ENCODE results near the gene SLX9.
A peak's percentile ranks its signal among the peaks of the same experiment; 100 is the strongest.

Gene SLX9

GRCh38 chr21:44944596-44944995, 4.8 kb downstream of the SLX9 start:
- DNase-seq (ENCODE audit: insufficient read length, low spot score), result no peak
- FAIRE-seq, result no peak
- TF ChIP-seq TAF1 (IDR thresholded peaks at IDR 0.05; ENCODE audit: low read depth, low read length) (no peak), POU2F2 (IDR thresholded peaks at IDR 0.05; ENCODE audit: low read depth, low read length) (no peak), SPI1 (IDR thresholded peaks at IDR 0.05; ENCODE audit: low read depth, low read length) (no peak), POLR2A (IDR thresholded peaks at IDR 0.05; ENCODE audit: low read depth, low read length) (no peak), PAX5 (IDR thresholded peaks at IDR 0.05; ENCODE audit: insufficient read depth, low read length, severe bottlenecking) (no peak), POLR2AphosphoS5 (IDR thresholded peaks at IDR 0.05; ENCODE audit: low read depth, low read length) (no peak)

GRCh38 chr21:44946254-44947041, 6.6 kb downstream of the SLX9 start:
- no peak for DNase-seq (ENCODE audit: insufficient read length, low spot score)
- TF ChIP-seq PAX5 (IDR thresholded peaks at IDR 0.05; ENCODE audit: insufficient read depth, low read length, severe bottlenecking) (no peak), POU2F2 (IDR thresholded peaks at IDR 0.05; ENCODE audit: low read depth, low read length) (no peak), POLR2AphosphoS5 (IDR thresholded peaks at IDR 0.05; ENCODE audit: low read depth, low read length) (no peak), POLR2A (IDR thresholded peaks at IDR 0.05; ENCODE audit: low read depth, low read length) (no peak), TAF1 (IDR thresholded peaks at IDR 0.05; ENCODE audit: low read depth, low read length) (no peak), SPI1 (IDR thresholded peaks at IDR 0.05; ENCODE audit: low read depth, low read length) (no peak)
- FAIRE-seq, result no peak

GRCh38 chr21:44947111-44947929, 7.5 kb downstream of the SLX9 start:
- TF ChIP-seq TAF1 (IDR thresholded peaks at IDR 0.05; ENCODE audit: low read depth, low read length), result no peak
- no peak for TF ChIP-seq POLR2AphosphoS5 (IDR thresholded peaks at IDR 0.05; ENCODE audit: low read depth, low read length)
- TF ChIP-seq POU2F2 (IDR thresholded peaks at IDR 0.05; ENCODE audit: low read depth, low read length), result no peak
- no peak for TF ChIP-seq SPI1 (IDR thresholded peaks at IDR 0.05; ENCODE audit: low read depth, low read length)
- TF ChIP-seq POLR2A (IDR thresholded peaks at IDR 0.05; ENCODE audit: low read depth, low read length), result no peak
- DNase-seq (ENCODE audit: insufficient read length, low spot score) (no peak), FAIRE-seq (no peak)

GRCh38 chr21:44947930-44948331, 8.1 kb downstream of the SLX9 start:
- no peak for FAIRE-seq
- no peak for TF ChIP-seq POU2F2 (IDR thresholded peaks at IDR 0.05; ENCODE audit: low read depth, low read length)
- TF ChIP-seq SPI1 (IDR thresholded peaks at IDR 0.05; ENCODE audit: low read depth, low read length), result no peak
- TF ChIP-seq PAX5 (IDR thresholded peaks at IDR 0.05; ENCODE audit: insufficient read depth, low read length, severe bottlenecking), result no peak
- TF ChIP-seq POLR2AphosphoS5 (IDR thresholded peaks at IDR 0.05; ENCODE audit: low read depth, low read length), result no peak
- no peak for TF ChIP-seq POLR2A (IDR thresholded peaks at IDR 0.05; ENCODE audit: low read depth, low read length)
- TF ChIP-seq TAF1 (IDR thresholded peaks at IDR 0.05; ENCODE audit: low read depth, low read length), result no peak
- no peak for DNase-seq (ENCODE audit: insufficient read length, low spot score)

GRCh38 chr21:44948426-44949120, 8.7 kb downstream of the SLX9 start:
- FAIRE-seq (no peak), DNase-seq (ENCODE audit: insufficient read length, low spot score) (no peak)
- no peak for TF ChIP-seq SPI1 (IDR thresholded peaks at IDR 0.05; ENCODE audit: low read depth, low read length)
- TF ChIP-seq PAX5 (IDR thresholded peaks at IDR 0.05; ENCODE audit: insufficient read depth, low read length, severe bottlenecking), result no peak
- no peak for TF ChIP-seq POLR2A (IDR thresholded peaks at IDR 0.05; ENCODE audit: low read depth, low read length)
- TF ChIP-seq POU2F2 (IDR thresholded peaks at IDR 0.05; ENCODE audit: low read depth, low read length), result no peak
- no peak for TF ChIP-seq POLR2AphosphoS5 (IDR thresholded peaks at IDR 0.05; ENCODE audit: low read depth, low read length)
- no peak for TF ChIP-seq TAF1 (IDR thresholded peaks at IDR 0.05; ENCODE audit: low read depth, low read length)

GRCh38 chr21:44949161-44949778, 9.4 kb downstream of the SLX9 start:
- DNase-seq (ENCODE audit: insufficient read length, low spot score) (no peak), FAIRE-seq (no peak)
- TF ChIP-seq TAF1 (IDR thresholded peaks at IDR 0.05; ENCODE audit: low read depth, low read length) (no peak), POLR2A (IDR thresholded peaks at IDR 0.05; ENCODE audit: low read depth, low read length) (no peak), POLR2AphosphoS5 (IDR thresholded peaks at IDR 0.05; ENCODE audit: low read depth, low read length) (no peak), PAX5 (IDR thresholded peaks at IDR 0.05; ENCODE audit: insufficient read depth, low read length, severe bottlenecking) (no peak), POU2F2 (IDR thresholded peaks at IDR 0.05; ENCODE audit: low read depth, low read length) (no peak), SPI1 (IDR thresholded peaks at IDR 0.05; ENCODE audit: low read depth, low read length) (no peak)

- peak; percentile 93 for FAIRE-seq
- DNase-seq (ENCODE audit: insufficient read length, low spot score), result peak; percentile 92
- TF ChIP-seq SPI1 (IDR thresholded peaks at IDR 0.05; ENCODE audit: low read depth, low read length) (no peak), TAF1 (IDR thresholded peaks at IDR 0.05; ENCODE audit: low read depth, low read length) (no peak), POLR2AphosphoS5 (IDR thresholded peaks at IDR 0.05; ENCODE audit: low read depth, low read length) (no peak), POLR2A (IDR thresholded peaks at IDR 0.05; ENCODE audit: low read depth, low read length) (no peak), POU2F2 (IDR thresholded peaks at IDR 0.05; ENCODE audit: low read depth, low read length) (no peak; the same call in 1 of the 2 replicates), PAX5 (IDR thresholded peaks at IDR 0.05; ENCODE audit: insufficient read depth, low read length, severe bottlenecking) (no peak)
Measured at GRCh38 chr21:44949779-44950198, 10.0 kb downstream of the SLX9 start.

GRCh38 chr21:44950351-44950750, 10.5 kb downstream of the SLX9 start:
- DNase-seq (ENCODE audit: insufficient read length, low spot score) (no peak), FAIRE-seq (no peak)
- TF ChIP-seq POLR2A (IDR thresholded peaks at IDR 0.05; ENCODE audit: low read depth, low read length), result no peak
- TF ChIP-seq POU2F2 (IDR thresholded peaks at IDR 0.05; ENCODE audit: low read depth, low read length), result no peak
- no peak for TF ChIP-seq POLR2AphosphoS5 (IDR thresholded peaks at IDR 0.05; ENCODE audit: low read depth, low read length)
- no peak for TF ChIP-seq TAF1 (IDR thresholded peaks at IDR 0.05; ENCODE audit: low read depth, low read length)
- TF ChIP-seq SPI1 (IDR thresholded peaks at IDR 0.05; ENCODE audit: low read depth, low read length), result no peak
- TF ChIP-seq PAX5 (IDR thresholded peaks at IDR 0.05; ENCODE audit: insufficient read depth, low read length, severe bottlenecking), result no peak
